ENCODE measurements around the gene ZBTB4. TPM values are rescaled to one million over a fixed set of nuclear protein-coding genes. Genes with fewer than 3 reads are reported as not detected.
"Not testable (repeated sequence)": the region's sequence is repeated elsewhere in the genome, so short reads cannot be mapped to it uniquely, and the experiment has no call there.

Gene ZBTB4
- total RNA-seq, 1 donor: 30.9 TPM

DNA sequence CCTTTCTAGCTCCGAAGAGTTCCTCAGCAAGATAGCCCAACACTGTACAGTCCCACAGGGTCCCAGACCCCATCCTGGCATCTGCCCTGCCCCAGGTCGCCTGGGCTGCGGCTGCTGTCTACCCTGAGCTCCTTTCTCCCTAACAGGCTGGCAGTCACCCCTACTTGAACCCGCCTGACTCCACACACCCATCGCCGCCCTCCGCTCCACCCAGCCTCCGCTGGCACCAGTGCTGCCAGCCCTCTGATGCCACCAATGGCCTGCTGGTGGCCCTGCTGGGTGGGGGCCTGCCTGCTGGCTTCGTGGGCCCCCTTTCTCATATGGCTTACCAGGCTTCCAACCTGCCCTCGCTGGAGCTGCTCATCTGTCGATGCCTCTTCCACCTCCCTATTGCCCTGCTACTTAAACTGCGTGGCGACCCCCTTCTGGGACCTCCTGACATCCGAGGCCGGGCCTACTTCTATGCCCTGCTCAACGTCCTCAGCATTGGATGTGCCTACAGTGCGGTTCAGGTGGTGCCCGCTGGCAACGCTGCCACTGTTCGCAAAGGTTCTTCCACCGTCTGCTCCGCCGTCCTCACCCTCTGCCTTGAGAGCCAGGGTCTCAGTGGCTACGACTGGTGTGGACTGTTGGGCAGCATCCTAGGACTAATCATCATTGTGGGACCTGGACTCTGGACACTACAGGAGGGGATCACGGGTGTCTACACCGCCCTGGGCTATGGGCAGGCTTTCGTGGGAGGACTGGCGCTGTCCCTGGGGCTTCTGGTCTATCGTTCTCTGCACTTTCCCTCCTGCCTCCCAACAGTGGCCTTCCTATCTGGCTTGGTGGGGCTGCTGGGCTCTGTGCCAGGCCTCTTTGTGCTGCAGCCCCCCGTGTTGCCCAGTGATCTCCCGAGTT lies 2.7 kb upstream of the ZBTB4 start:
- H3K4me1 ChIP-seq (ENCODE audit: insufficient read depth, low read length): peaks cover 64% of the 10 kb centered on the region
- not testable (repeated sequence) for H3K9me3 ChIP-seq (ENCODE audit: low read depth, low read length); H3K4me3 ChIP-seq (ENCODE audit: low read length); H3K27me3 ChIP-seq (ENCODE audit: insufficient read depth, low read length)

DNA sequence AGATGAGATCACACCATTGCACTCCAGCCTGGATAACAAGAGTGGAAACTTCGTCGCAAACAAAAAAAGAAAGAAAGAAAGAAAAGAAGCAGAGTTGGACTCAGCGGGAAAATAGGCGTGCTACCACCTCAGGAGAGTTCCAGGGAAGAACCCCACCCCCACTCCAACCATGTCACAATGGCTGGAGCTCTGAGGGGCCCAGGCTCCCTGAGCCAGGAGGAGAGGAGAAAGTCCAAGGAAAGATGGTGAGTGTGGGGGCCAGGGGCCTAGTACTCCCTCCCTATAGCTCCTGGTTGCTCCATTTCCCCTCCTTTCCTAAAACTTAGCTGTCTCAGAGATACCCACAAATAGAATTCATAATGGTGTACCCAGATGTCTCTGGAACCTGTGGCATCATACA lies 1.8 kb upstream of the ZBTB4 start, which contains the start of gene SLC35G6:
Gene SLC35G6 (plus strand): TSS at position 172 of the 400 bp plus-strand sequence. CDS start 71 bp downstream, at position 243.
- H3K27me3 ChIP-seq (ENCODE audit: insufficient read depth, low read length); H3K9me3 ChIP-seq (ENCODE audit: low read depth, low read length); H3K4me3 ChIP-seq (ENCODE audit: low read length): not testable (repeated sequence)
- peaks cover 64% of the 10 kb centered on the region for H3K4me1 ChIP-seq (ENCODE audit: insufficient read depth, low read length)

DNA sequence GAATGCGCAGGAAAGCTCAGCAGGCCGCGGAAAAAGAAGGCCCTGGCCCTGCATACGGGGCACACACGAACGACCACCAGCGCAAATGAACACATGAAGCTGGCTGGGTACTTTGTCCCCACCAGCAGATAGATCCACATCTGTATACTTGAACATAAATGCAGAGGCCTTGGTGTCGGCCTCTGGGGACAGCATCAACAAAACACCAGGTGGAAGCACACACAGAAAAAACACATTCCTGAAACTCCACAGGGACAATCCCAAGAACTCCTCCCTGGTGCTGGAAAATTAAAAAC lies 606 bp upstream of the ZBTB4 start:
- H3K4me3 ChIP-seq (ENCODE audit: low read length): peak overlapping the region; percentile 51
- peaks cover 64% of the 10 kb centered on the region for H3K4me1 ChIP-seq (ENCODE audit: insufficient read depth, low read length)
- no peaks in the 10 kb centered on the region for H3K9me3 ChIP-seq (ENCODE audit: low read depth, low read length)
- no peaks in the 10 kb centered on the region for H3K27me3 ChIP-seq (ENCODE audit: insufficient read depth, low read length)

DNA sequence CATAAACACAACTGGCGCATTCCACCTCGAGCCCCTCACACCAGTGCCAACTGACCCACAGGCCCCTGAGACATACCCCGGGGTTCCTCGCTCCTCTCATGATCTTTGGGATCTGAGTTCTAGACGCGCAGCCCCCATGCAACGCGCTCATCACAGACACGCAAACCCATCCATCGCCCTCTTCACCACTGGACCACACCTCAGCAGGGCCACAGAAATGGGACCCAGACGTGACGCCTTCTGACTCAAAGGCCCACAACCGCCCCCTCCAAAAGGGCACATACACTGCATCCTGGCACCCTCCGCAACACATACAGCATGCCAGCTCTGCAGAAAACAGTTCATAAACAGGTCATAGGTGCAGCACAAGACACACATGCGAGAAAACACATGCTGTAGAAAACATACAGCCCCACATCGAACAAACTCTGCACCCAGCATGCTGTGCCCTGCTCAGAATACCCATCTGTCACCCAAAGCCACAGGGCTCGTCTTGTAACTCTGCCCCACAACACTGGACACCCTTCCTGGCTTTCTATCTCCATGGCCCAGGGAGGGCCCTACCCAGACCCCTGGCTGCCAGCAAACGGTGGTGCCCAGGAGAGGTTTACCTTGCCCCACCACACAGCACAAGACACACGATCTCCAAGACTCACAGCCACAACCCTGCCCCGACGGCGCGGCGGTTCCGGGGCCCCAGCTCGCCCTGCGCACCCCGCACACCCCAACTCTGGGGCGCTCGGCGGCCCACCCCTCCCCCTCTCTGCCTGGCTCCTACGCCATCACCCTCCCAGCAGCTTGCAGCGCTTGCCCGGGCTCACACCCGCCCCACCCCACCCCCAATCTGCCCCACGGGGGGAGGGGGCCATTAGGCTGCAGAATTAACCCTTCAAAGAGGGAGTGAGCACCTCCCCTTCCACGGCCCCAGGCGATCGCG lies 887 bp downstream of the ZBTB4 start:
- H3K4me1 ChIP-seq (ENCODE audit: insufficient read depth, low read length): peaks cover 67% of the 10 kb centered on the region
- H3K9me3 ChIP-seq (ENCODE audit: low read depth, low read length): no peaks in the 10 kb centered on the region
- H3K4me3 ChIP-seq (ENCODE audit: low read length): peak overlapping the region; percentile 65
- H3K27me3 ChIP-seq (ENCODE audit: insufficient read depth, low read length): no peaks in the 10 kb centered on the region

DNA sequence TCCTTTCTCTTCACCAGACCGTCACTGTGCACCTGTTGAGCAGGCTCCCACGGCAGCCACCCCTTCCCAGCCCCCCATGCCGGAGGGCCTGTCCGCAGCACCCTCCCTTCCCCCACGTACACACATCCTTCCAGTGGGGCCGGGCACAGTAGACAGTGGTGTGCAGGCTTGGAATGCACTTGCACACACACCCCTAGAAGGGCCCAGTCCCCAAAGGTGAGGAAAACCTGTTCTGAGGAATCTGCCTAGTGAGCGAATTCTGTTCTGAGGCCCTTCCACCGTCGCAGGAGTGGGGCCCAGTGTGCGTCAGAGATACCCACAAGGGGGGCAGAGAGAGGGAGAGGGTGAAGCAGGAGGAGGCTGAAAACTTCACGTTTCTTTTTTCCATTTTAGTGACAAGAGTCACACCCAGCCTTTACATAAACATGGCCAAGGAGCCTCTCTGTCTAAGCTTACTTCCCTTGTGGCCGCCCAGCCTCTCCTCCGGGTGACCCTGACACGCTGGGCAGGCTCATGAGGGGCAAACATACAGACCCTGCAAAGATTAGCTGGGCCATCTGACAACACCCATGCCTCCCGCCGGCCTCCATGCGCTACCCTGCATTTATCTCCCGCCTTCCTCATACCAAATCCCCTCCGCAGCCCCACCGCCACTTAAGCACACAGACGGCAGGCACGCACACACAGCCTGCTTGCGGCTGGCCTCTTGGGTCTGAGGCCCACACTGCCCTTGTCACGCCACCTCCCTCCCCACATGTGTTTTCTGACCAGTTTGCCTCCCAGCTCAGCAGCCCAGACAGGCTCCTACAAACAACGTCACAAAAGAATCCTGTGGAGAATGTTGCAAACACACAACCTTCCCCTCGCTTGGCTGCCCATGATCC lies 1.8 kb downstream of the ZBTB4 start:
- H3K4me1 ChIP-seq (ENCODE audit: insufficient read depth, low read length): peaks cover 61% of the 10 kb centered on the region
- H3K4me3 ChIP-seq (ENCODE audit: low read length): peak overlapping the region; percentile 65
- no peaks in the 10 kb centered on the region for H3K9me3 ChIP-seq (ENCODE audit: low read depth, low read length)
- no peaks in the 10 kb centered on the region for H3K27me3 ChIP-seq (ENCODE audit: insufficient read depth, low read length)

DNA sequence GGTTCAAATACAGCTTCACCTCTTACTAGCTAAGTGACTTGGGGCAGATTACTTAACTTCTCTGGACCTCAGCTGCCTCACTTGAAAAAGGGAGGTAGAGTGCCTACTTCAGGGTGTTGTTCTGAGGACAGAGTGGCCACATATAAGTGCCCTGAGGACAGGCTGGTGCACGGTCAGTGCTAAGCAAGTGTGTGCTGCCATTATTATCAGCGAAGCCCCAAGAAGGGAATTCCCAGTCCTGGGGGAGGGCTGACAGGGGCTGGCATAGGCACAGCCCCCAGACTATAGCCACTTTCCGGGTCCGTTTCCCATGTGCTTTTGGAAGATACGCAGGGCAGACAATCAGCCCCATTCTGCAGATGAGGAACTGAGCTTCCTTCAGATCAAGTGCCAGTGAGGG lies 2.5 kb downstream of the ZBTB4 start:
- Histone ChIP-seq H3K4me3 (ENCODE audit: low read length) (no peak overlapping the region), H3K4me1 (ENCODE audit: insufficient read depth, low read length) (peaks cover 67% of the 10 kb centered on the region), H3K27me3 (ENCODE audit: insufficient read depth, low read length) (no peaks in the 10 kb centered on the region), H3K9me3 (ENCODE audit: low read depth, low read length) (no peaks in the 10 kb centered on the region)

DNA sequence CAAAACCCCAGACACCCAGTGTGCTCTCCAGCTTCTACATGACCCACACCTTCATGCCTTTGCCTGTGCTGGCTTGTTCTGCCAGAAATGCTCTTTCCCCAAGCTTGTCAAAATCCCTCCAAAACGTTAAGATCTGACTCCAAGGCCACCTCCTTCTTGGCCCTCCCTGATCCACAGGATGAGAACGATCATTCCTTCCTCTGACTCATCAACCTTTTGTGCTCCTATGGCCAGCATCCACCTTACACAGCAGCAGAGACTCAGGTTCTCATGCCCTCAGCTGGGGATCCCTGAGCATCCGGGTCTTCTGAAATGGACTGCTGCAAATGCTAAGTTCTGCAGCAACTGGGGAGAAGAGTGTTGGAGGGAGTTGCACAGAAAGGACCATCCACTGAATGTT lies 2.9 kb downstream of the ZBTB4 start:
- H3K27me3 ChIP-seq (ENCODE audit: insufficient read depth, low read length): no peaks in the 10 kb centered on the region
- H3K4me1 ChIP-seq (ENCODE audit: insufficient read depth, low read length): peaks cover 69% of the 10 kb centered on the region
- no peak overlapping the region for H3K4me3 ChIP-seq (ENCODE audit: low read length)
- H3K9me3 ChIP-seq (ENCODE audit: low read depth, low read length): no peaks in the 10 kb centered on the region

DNA sequence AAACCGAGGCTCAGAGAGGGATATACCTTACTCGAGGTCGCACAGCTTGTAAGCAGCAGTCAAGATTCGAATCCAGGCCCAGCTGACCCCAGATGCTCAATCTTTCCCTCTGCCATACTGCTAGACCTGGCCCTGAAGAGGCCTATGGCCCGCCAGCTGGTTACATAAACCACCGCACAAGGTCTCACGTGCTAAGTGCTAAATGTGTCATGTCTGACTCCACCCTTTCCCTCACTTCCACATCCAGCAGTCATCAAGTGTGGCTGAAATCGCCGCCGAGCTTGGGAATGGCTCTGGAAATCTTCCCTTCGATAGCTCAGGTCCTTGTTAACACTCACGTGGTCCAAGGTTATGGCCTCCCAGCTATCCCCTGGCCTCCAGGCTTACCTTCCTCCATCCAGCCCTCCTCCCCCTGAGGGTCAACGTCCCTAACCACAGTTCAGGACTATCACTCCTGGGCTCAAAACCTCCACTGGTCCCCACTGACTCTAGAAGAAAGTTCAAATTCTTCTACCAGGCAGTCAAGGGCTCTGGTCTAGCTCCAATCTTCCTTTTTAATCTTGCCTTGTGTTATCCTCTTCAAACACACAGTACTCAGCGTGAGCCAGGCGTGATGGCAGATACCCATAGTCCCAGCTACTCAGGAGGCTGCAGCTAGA lies 3.5 kb downstream of the ZBTB4 start:
- H3K27me3 ChIP-seq (ENCODE audit: insufficient read depth, low read length): no peaks in the 10 kb centered on the region
- no peak overlapping the region for H3K4me3 ChIP-seq (ENCODE audit: low read length)
- H3K9me3 ChIP-seq (ENCODE audit: low read depth, low read length): no peaks in the 10 kb centered on the region
- peaks cover 66% of the 10 kb centered on the region for H3K4me1 ChIP-seq (ENCODE audit: insufficient read depth, low read length)

DNA sequence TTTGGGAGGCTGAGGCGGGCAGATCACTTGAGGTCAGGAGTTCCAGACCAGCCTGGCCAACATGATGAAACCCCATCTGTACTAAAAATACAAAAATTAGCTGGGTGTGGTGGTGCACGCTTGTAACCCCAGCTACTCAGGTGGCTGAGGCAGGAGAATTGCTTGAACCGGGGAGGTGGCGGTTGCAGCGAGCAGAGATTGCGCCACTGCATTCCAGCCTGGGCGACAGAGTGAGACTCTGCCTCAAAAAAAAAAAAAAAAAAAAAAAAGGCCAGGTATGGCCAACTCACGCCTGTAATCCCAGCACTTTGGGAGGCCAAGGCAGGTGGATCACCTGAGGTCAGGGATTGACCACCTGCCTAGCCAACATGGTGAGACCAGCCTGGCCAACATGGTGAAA lies 4.7 kb downstream of the ZBTB4 start:
- H3K9me3 ChIP-seq (ENCODE audit: low read depth, low read length); H3K27me3 ChIP-seq (ENCODE audit: insufficient read depth, low read length): not testable (repeated sequence)
- peaks cover 55% of the 10 kb centered on the region for H3K4me1 ChIP-seq (ENCODE audit: insufficient read depth, low read length)

DNA sequence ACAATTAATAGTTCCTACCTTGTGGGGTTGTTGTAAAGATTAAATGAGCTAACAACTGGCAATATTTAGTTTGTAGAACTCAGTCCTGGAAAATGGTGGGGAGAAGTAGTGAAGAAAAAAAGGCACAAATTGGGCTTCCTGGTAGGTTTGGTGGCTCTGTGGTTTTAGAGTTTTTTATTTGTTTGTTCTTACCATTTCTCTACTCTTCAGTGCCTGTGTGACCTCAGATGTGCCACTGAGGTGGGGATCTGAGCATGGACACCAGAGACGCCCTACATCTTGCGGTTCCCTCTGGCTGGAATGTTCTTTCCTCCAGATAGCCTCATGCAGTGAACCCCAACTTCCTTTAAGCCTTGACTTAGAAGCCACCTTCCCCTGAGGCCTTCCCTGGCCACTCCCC lies 7.7 kb downstream of the ZBTB4 start:
- Histone ChIP-seq H3K27me3 (ENCODE audit: insufficient read depth, low read length) (no peaks in the 10 kb centered on the region), H3K9me3 (ENCODE audit: low read depth, low read length) (no peaks in the 10 kb centered on the region), H3K4me3 (ENCODE audit: low read length) (no peak overlapping the region), H3K4me1 (ENCODE audit: insufficient read depth, low read length) (peaks cover 45% of the 10 kb centered on the region)

More for the DNA sequence above, 4.7 kb downstream of the ZBTB4 start:
- not testable (repeated sequence) for H3K4me3 ChIP-seq (ENCODE audit: low read length)

DNA sequence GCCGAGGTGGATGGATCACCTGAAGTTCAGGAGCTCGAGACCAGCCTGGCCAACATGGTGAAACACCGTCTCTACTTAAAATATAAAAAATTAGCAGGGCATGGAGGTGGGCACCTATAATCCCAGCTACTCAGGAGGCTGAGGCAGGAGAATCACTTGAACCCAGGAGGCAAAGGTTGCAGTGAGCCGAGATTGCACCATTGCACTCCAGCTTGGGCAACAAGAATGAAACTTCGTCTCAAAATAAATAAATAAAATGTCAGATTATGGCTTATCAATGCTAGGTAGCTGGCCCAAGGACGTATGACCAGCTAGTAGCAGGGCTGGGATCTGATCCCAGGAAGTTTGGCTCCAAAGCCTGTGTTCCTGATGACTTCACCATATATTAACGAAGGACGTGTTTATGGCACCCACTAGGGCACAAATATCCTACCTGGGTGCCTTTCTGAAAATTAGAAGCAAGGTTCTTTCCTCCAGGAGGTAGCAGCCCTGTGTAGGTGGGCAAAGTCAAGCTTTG lies 8.9 kb downstream of the ZBTB4 start:
- H3K9me3 ChIP-seq (ENCODE audit: low read depth, low read length); H3K4me3 ChIP-seq (ENCODE audit: low read length); H3K27me3 ChIP-seq (ENCODE audit: insufficient read depth, low read length): not testable (repeated sequence)
- H3K4me1 ChIP-seq (ENCODE audit: insufficient read depth, low read length): peaks cover 40% of the 10 kb centered on the region

DNA sequence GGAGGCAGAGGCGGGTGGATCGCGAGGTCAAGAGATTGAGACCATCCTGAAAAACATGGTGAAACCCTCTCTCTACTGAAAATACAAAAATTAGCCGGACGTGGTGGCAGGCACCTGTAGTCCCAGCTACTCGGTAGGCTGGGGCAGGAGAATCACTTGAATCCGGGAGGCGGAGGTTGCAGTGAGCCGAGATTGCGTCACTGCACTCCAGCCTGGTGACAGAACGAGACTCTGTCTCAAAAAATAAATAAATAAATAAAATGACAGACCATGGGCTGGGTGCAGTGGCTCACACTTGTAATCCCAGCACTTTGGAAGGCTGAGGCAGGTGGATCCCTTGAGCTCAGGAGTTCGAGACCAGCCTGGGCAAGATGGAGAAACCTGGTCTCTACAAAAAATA lies 9.6 kb downstream of the ZBTB4 start:
- peaks cover 33% of the 10 kb centered on the region for H3K4me1 ChIP-seq (ENCODE audit: insufficient read depth, low read length)
- not testable (repeated sequence) for H3K9me3 ChIP-seq (ENCODE audit: low read depth, low read length); H3K4me3 ChIP-seq (ENCODE audit: low read length); H3K27me3 ChIP-seq (ENCODE audit: insufficient read depth, low read length)

DNA sequence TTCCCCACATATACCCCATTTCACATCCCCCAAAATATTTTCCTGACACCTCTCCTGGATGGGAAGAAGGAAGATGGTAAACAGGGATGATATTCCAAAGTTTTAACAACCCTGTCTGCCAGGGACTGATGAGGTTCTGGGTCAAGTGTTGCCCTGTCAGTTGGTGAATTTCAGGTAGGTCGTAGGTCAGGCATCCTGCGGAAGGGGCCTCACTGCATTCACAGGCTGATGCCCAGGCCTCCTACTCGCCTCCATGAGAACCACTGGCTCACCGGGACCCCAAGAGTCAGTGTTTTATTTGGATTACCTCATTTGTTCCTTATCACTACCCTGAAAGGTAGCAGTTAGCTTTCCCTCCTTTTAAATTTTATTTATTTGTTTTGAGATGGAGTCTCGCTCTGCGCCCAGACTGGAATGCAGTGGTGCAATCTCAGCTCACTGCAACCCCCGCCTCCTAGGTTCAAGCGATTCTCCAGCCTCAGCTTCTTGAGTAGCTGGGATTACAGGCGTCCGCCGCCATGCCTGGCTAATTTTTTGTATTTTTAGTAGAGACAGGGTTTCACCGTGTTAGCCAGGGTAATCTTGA lies 10.5 kb downstream of the ZBTB4 start:
- Histone ChIP-seq H3K4me3 (ENCODE audit: low read length) (no peak overlapping the region), H3K4me1 (ENCODE audit: insufficient read depth, low read length) (peaks cover 30% of the 10 kb centered on the region), H3K9me3 (ENCODE audit: low read depth, low read length) (no peaks in the 10 kb centered on the region), H3K27me3 (ENCODE audit: insufficient read depth, low read length) (no peaks in the 10 kb centered on the region)

DNA sequence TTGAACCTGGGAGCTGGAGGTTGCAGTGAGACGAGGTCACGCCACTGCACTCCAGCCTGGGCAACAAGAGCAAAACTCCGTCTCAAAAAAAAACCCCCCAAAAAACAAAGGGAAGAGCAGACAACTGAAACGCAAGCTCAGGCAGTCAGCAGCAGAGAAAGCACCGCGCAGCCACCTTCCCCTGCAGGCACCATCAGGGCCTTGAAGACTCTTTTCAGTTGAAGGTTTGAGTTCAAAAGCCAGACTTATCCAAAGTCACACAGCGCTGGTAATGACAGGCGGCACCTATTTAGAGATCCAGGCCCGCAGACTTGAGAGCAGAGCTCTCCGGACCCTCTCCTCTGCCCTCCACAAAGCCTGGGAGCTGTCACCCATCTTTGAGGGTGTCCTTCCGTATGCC lies 11.1 kb downstream of the ZBTB4 start:
- Histone ChIP-seq H3K9me3 (ENCODE audit: low read depth, low read length) (no peaks in the 10 kb centered on the region), H3K4me3 (ENCODE audit: low read length) (no peak overlapping the region), H3K4me1 (ENCODE audit: insufficient read depth, low read length) (peaks cover 30% of the 10 kb centered on the region), H3K27me3 (ENCODE audit: insufficient read depth, low read length) (no peaks in the 10 kb centered on the region)

Data from mononuclear cell (primary cell).